Measurements from ENCODE around the gene FCAMR.

FCAMR gene

DNA sequence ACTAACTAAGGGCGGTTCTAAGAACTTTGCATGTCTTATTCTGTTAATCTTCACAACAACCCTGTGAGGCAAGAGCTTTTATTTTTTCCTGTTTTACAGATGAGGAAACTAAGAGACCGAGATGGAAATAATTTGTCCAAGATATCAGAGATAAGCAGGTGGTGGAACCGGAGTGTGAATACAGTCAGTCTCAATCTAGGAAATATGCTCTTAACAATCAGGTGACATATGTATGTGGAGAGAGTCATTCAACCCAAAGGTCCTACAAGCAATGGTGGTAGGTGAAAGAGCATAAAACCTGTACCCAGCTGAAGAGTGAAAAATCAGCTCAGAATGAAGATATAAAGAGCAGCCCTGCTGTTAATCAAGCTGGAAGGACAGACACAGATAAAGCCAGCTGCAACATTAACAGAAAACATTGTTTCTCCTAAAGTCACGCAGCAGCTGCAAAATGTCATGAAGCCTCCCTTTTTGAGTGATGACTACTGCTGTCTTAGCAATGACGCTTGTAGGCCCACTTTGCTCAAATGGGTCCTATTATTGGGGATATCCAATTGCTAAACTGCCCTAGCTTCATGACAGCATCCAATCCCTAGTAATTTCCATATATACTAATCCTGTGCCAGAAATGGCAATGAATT lies 30.5 kb upstream of the FCAMR start:
- H3K4me3 ChIP-seq (ENCODE audit: insufficient read depth, low read depth, low read length, poor library complexity, severe bottlenecking), result no peak overlapping the region
- H3K27me3 ChIP-seq (replicated peaks; ENCODE audit: control insufficient read depth, insufficient read depth, low read length, poor library complexity, severe bottlenecking), result no peaks in the 10 kb centered on the region
- H3K9me3 ChIP-seq (ENCODE audit: control insufficient read depth, low read length), result no peaks in the 10 kb centered on the region
- H3K36me3 ChIP-seq (ENCODE audit: control insufficient read depth, insufficient read depth, low read length), result no peaks in the 10 kb centered on the region
- no peak for DNase-seq
- no peak overlapping the region for H3K27ac ChIP-seq (ENCODE audit: insufficient read depth, low read length, poor library complexity, severe bottlenecking)
- H3K4me1 ChIP-seq (ENCODE audit: control insufficient read depth, insufficient read depth, low read length, poor library complexity, severe bottlenecking), result no peaks in the 10 kb centered on the region

DNA sequence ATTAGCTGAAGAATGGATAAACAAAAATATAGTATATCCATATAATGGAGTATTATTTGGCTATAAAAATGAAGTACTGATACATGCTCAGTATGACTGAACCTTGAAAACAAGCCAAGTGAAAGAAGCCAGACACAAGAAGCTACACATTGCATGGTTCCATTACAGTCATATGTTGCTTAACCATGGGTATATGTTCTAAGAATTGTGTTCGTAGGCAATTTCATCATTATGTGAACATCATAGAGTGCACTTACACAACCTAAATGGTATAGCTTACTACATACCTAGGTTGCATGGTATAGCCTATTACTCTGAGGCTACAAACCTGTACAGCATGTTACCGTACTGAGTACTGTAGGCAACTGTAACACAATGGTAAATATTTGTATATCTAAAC lies 28.6 kb upstream of the FCAMR start:
- Histone ChIP-seq H3K4me1 (ENCODE audit: control insufficient read depth, insufficient read depth, low read length, poor library complexity, severe bottlenecking) (no peaks in the 10 kb centered on the region), H3K27me3 (replicated peaks; ENCODE audit: control insufficient read depth, insufficient read depth, low read length, poor library complexity, severe bottlenecking) (no peaks in the 10 kb centered on the region), H3K36me3 (ENCODE audit: control insufficient read depth, insufficient read depth, low read length) (no peaks in the 10 kb centered on the region), H3K27ac (ENCODE audit: insufficient read depth, low read length, poor library complexity, severe bottlenecking) (no peak overlapping the region), H3K9me3 (ENCODE audit: control insufficient read depth, low read length) (no peaks in the 10 kb centered on the region), H3K4me3 (ENCODE audit: insufficient read depth, low read depth, low read length, poor library complexity, severe bottlenecking) (no peak overlapping the region)
- no peak for DNase-seq

DNA sequence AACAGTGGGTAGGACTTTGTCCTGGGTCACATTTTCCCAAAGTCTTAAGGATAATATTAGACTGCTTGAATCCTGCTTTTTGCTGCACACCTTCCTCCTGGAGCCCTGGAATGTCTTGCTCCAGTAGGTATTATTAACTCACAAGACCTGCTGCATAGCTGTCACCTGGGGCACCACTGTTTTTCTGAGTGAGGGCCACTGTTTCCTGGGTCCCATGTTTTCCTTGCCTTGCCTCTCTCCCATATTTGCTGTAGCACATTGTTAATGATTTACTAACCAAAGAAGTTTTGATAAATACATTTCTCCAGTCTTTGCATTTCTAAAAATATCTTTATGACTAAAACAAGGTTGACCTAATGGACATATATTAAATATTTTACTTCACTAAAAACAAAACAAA lies 22.5 kb upstream of the FCAMR start:
- no peak for DNase-seq
- Histone ChIP-seq H3K4me3 (ENCODE audit: insufficient read depth, low read depth, low read length, poor library complexity, severe bottlenecking) (no peak overlapping the region), H3K9me3 (ENCODE audit: control insufficient read depth, low read length) (no peaks in the 10 kb centered on the region), H3K27ac (ENCODE audit: insufficient read depth, low read length, poor library complexity, severe bottlenecking) (no peak overlapping the region), H3K27me3 (replicated peaks; ENCODE audit: control insufficient read depth, insufficient read depth, low read length, poor library complexity, severe bottlenecking) (peaks cover 6% of the 10 kb centered on the region), H3K4me1 (ENCODE audit: control insufficient read depth, insufficient read depth, low read length, poor library complexity, severe bottlenecking) (no peaks in the 10 kb centered on the region), H3K36me3 (ENCODE audit: control insufficient read depth, insufficient read depth, low read length) (no peaks in the 10 kb centered on the region)

DNA sequence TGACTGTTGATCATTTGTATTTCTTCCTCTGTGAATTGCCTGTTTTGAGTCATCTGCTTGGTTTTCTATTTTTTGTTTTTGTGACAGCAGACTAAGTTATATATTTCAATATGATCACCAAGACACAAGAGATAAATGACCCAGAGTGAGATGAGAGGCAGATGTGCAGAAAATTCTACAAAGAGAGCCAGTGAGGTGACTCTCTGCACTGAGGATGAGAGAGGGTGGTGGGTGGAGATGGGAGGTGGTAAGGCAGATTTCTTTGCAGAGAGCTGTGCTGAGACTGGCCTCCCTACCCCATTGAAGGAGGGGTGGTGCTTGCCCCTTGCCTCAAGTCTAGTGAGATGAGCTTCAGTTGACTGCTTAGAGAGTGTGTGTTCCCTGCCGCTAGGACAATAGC lies 17.6 kb upstream of the FCAMR start:
- Histone ChIP-seq H3K36me3 (ENCODE audit: control insufficient read depth, insufficient read depth, low read length) (no peaks in the 10 kb centered on the region), H3K27ac (ENCODE audit: insufficient read depth, low read length, poor library complexity, severe bottlenecking) (no peak overlapping the region), H3K9me3 (ENCODE audit: control insufficient read depth, low read length) (no peaks in the 10 kb centered on the region), H3K4me1 (ENCODE audit: control insufficient read depth, insufficient read depth, low read length, poor library complexity, severe bottlenecking) (no peaks in the 10 kb centered on the region), H3K4me3 (ENCODE audit: insufficient read depth, low read depth, low read length, poor library complexity, severe bottlenecking) (no peak overlapping the region), H3K27me3 (replicated peaks; ENCODE audit: control insufficient read depth, insufficient read depth, low read length, poor library complexity, severe bottlenecking) (peaks cover 6% of the 10 kb centered on the region)
- no peak for DNase-seq

DNA sequence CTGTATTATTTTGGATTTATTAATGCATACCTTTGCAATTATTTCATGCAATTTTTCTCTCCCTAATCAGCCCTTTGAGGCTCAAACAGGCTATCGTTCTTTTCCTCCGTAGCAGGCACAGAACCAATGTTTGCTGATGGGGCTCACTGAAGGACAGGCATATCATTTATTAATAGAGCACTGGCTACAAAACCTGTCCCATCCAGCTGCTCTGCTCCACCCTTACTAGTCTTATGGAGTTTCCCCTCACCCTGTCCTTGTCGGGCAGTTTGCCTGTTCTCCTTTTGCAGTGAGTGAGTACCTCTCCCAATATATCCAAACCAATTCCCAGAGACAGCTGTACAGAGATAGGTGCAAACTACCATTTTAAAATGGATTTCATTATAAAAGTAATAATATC lies 16.6 kb upstream of the FCAMR start:
- no peaks in the 10 kb centered on the region for H3K9me3 ChIP-seq (ENCODE audit: control insufficient read depth, low read length)
- no peak for DNase-seq
- no peak overlapping the region for H3K4me3 ChIP-seq (ENCODE audit: insufficient read depth, low read depth, low read length, poor library complexity, severe bottlenecking)
- H3K4me1 ChIP-seq (ENCODE audit: control insufficient read depth, insufficient read depth, low read length, poor library complexity, severe bottlenecking), result no peaks in the 10 kb centered on the region
- no peak overlapping the region for H3K27ac ChIP-seq (ENCODE audit: insufficient read depth, low read length, poor library complexity, severe bottlenecking)
- H3K27me3 ChIP-seq (replicated peaks; ENCODE audit: control insufficient read depth, insufficient read depth, low read length, poor library complexity, severe bottlenecking), result peaks cover 4% of the 10 kb centered on the region
- H3K36me3 ChIP-seq (ENCODE audit: control insufficient read depth, insufficient read depth, low read length), result no peaks in the 10 kb centered on the region

DNA sequence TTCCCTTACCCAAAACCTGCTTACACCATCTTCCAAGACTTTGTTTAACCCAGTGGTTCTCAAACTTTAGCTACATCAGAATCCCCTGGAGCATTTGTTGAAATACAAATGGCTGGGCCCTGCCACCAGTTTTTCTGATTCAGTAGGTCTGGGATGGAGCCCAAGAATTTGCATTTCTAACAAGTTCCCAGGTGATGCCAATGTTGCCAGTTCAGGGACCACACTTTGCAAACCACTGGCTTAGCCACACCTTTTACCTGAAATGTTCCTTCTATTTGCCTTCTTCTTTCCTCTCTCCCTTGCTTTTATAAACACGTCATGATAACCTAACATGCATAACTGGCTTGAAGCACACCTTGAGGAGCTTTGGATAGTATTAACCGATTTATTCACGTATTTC lies 16.1 kb upstream of the FCAMR start:
- Histone ChIP-seq H3K36me3 (ENCODE audit: control insufficient read depth, insufficient read depth, low read length) (no peaks in the 10 kb centered on the region), H3K9me3 (ENCODE audit: control insufficient read depth, low read length) (no peaks in the 10 kb centered on the region), H3K4me3 (ENCODE audit: insufficient read depth, low read depth, low read length, poor library complexity, severe bottlenecking) (no peak overlapping the region), H3K27me3 (replicated peaks; ENCODE audit: control insufficient read depth, insufficient read depth, low read length, poor library complexity, severe bottlenecking) (peaks cover 3% of the 10 kb centered on the region), H3K4me1 (ENCODE audit: control insufficient read depth, insufficient read depth, low read length, poor library complexity, severe bottlenecking) (no peaks in the 10 kb centered on the region), H3K27ac (ENCODE audit: insufficient read depth, low read length, poor library complexity, severe bottlenecking) (no peak overlapping the region)
- no peak for DNase-seq

DNA sequence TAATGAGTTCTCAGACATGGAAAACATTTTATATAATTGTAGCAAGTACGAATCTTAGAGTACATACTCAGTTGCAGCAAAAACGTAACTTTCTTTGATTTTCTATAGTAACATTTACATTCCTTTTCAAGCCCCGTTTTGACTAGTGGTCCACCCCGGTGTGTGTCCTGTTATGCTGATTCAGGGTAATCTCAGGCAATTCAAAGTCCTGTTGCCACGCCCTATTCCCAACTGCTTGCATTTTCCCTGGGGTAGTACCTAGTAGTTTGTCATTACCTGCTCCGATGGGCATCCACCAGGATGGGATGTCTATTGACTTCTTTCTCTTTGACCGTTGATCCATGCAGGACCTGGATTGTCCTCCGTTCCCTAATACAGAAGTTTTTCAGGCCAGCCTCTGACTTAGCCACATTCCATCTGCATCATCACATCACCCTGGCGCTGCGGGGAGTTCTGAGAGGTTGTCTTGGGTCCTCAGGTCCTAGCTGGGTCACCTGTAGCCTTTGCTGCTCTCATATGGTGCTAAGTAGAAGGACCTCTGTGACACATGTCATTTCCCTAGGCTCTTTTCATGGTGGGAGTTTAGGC lies 15.0 kb upstream of the FCAMR start:
- H3K4me3 ChIP-seq (ENCODE audit: insufficient read depth, low read depth, low read length, poor library complexity, severe bottlenecking), result no peak overlapping the region
- H3K4me1 ChIP-seq (ENCODE audit: control insufficient read depth, insufficient read depth, low read length, poor library complexity, severe bottlenecking), result no peaks in the 10 kb centered on the region
- peaks cover under 1% of the 10 kb centered on the region for H3K27me3 ChIP-seq (replicated peaks; ENCODE audit: control insufficient read depth, insufficient read depth, low read length, poor library complexity, severe bottlenecking)
- no peaks in the 10 kb centered on the region for H3K9me3 ChIP-seq (ENCODE audit: control insufficient read depth, low read length)
- no peaks in the 10 kb centered on the region for H3K36me3 ChIP-seq (ENCODE audit: control insufficient read depth, insufficient read depth, low read length)
- DNase-seq, result no peak
- H3K27ac ChIP-seq (ENCODE audit: insufficient read depth, low read length, poor library complexity, severe bottlenecking), result no peak overlapping the region

DNA sequence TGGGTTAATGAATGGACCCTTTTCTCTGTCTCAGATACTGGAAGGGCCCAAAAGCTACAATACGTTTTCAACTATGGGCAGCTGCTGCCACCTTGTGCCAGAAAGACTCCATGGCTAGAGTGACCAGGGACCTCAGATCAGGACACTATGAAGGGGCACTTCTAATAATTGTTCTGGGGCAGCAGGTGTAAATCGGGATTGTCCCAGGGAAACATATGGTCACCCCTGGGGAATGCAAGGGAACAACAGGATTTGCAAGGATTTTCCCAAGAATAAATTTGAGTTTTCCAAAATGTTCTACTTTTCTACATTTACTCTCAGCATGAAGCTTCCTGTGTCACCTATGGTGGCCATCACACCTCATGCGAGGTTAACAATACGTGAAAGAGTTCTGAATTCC lies 12.0 kb upstream of the FCAMR start:
- no peak overlapping the region for H3K27ac ChIP-seq (ENCODE audit: insufficient read depth, low read length, poor library complexity, severe bottlenecking)
- H3K36me3 ChIP-seq (ENCODE audit: control insufficient read depth, insufficient read depth, low read length), result no peaks in the 10 kb centered on the region
- no peaks in the 10 kb centered on the region for H3K4me1 ChIP-seq (ENCODE audit: control insufficient read depth, insufficient read depth, low read length, poor library complexity, severe bottlenecking)
- H3K9me3 ChIP-seq (ENCODE audit: control insufficient read depth, low read length), result no peaks in the 10 kb centered on the region
- no peak overlapping the region for H3K4me3 ChIP-seq (ENCODE audit: insufficient read depth, low read depth, low read length, poor library complexity, severe bottlenecking)
- DNase-seq, result peak; percentile 23 to 48 (median 27)
- H3K27me3 ChIP-seq (replicated peaks; ENCODE audit: control insufficient read depth, insufficient read depth, low read length, poor library complexity, severe bottlenecking), result no peaks in the 10 kb centered on the region

DNA sequence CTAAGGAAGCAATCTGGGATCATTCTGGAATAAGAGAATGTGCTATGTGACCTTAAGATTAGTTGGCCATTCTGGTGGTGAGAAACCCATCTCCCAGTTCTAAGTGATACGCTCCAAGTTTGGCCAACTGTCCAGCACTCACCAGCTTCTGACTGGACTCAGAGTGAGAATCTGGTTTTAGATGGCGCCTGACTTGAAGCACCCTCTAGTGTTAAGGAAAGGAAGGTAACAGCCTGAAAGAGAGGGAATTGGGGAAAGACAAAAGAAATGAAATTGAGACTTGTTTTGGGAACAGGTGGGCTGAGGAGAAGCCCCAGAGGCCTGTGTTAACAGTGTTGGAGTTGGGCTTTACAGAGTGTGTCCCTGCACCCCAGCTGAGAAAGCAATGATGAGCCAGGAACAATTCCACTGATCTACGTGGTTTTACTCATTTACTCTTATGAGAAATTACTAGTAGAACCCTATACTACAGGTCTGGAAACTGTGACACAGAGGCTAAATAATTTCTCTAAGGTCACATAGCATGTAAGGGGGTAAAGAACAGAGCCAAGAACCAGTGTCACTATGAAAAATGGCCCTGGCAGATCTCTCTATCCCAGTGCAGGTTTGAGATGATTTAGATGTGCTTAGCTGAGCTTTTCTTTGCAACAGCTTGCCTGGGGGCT lies 9.3 kb upstream of the FCAMR start:
- no peaks in the 10 kb centered on the region for H3K9me3 ChIP-seq (ENCODE audit: control insufficient read depth, low read length)
- no peak overlapping the region for H3K27ac ChIP-seq (ENCODE audit: insufficient read depth, low read length, poor library complexity, severe bottlenecking)
- H3K4me3 ChIP-seq (ENCODE audit: insufficient read depth, low read depth, low read length, poor library complexity, severe bottlenecking), result no peak overlapping the region
- no peaks in the 10 kb centered on the region for H3K4me1 ChIP-seq (ENCODE audit: control insufficient read depth, insufficient read depth, low read length, poor library complexity, severe bottlenecking)
- H3K36me3 ChIP-seq (ENCODE audit: control insufficient read depth, insufficient read depth, low read length), result no peaks in the 10 kb centered on the region
- DNase-seq, result no peak
- H3K27me3 ChIP-seq (replicated peaks; ENCODE audit: control insufficient read depth, insufficient read depth, low read length, poor library complexity, severe bottlenecking), result no peaks in the 10 kb centered on the region

DNA sequence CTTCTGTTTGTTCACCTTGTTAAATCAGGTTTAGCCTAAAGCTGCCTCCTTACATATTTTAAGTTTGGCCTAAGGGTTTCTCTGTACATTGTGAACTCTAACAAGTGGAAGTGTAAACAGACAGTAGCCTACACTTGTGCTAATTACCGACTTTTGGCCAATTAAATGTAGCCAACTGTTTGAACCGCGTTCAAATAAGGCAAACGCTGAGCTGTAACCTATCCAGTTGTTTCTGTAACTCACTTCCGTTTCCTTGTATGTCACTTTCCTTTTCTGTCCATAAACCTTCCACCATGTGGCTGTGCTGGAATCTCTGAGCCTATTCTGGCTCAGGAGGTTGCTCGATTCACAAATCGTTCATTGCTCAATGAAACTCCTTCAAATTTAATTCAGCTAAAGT lies 8.0 kb upstream of the FCAMR start:
- no peak for DNase-seq
- Histone ChIP-seq H3K27me3 (replicated peaks; ENCODE audit: control insufficient read depth, insufficient read depth, low read length, poor library complexity, severe bottlenecking) (no peaks in the 10 kb centered on the region), H3K4me3 (ENCODE audit: insufficient read depth, low read depth, low read length, poor library complexity, severe bottlenecking) (no peak overlapping the region), H3K36me3 (ENCODE audit: control insufficient read depth, insufficient read depth, low read length) (no peaks in the 10 kb centered on the region), H3K27ac (ENCODE audit: insufficient read depth, low read length, poor library complexity, severe bottlenecking) (no peak overlapping the region), H3K9me3 (ENCODE audit: control insufficient read depth, low read length) (no peaks in the 10 kb centered on the region), H3K4me1 (ENCODE audit: control insufficient read depth, insufficient read depth, low read length, poor library complexity, severe bottlenecking) (no peaks in the 10 kb centered on the region)

Data from effector memory CD4-positive, alpha-beta T cell (primary cell).